ENCODE results near the gene NTRK2. TPM values are rescaled to one million over a fixed set of nuclear protein-coding genes. Genes with fewer than 3 reads are reported as not detected.

Gene NTRK2
- total and polyA plus RNA-seq, 8 donors, result 6.0 to 31.4 (median 14.5) TPM

- no peak for TF ChIP-seq CTCF (IDR thresholded peaks at IDR 0.05)
- intact Hi-C loops (cut with DNase I), result no loop called here
- 59 to 76% methylated on average over 2 of the region's 2 CpGs for WGBS, 2 donors
- H3K36me3 ChIP-seq, result no peaks in the 10 kb centered on the region
- H3K4me3 ChIP-seq, result no peak overlapping the region
- no peaks in the 10 kb centered on the region for H3K9me3 ChIP-seq
- H3K4me1 ChIP-seq, result no peaks in the 10 kb centered on the region
- no peak for ATAC-seq
- H3K27ac ChIP-seq, result no peak overlapping the region
- DNase-seq, result no peak
- no peaks in the 10 kb centered on the region for H3K27me3 ChIP-seq
- FAIRE-seq, result no peak
Measured at GRCh38 chr9:85055506-85056202, 386.1 kb downstream of the NTRK2 start.

GRCh38 chr9:85056203-85056572 lies 386.7 kb downstream of the NTRK2 start:
- Histone ChIP-seq H3K4me1 (no peaks in the 10 kb centered on the region), H3K27ac (no peak overlapping the region), H3K9me3 (no peaks in the 10 kb centered on the region), H3K27me3 (no peaks in the 10 kb centered on the region), H3K36me3 (no peaks in the 10 kb centered on the region), H3K4me3 (no peak overlapping the region)
- no peak for TF ChIP-seq CTCF (IDR thresholded peaks at IDR 0.05)
- intact Hi-C loops (cut with DNase I), result no loop called here
- WGBS, 2 donors, result 79 to 80% methylated on average over 3 of the region's 3 CpGs
- ATAC-seq (no peak), FAIRE-seq (no peak), DNase-seq (no peak)

- Histone ChIP-seq H3K4me3 (no peak overlapping the region), H3K4me1 (no peaks in the 10 kb centered on the region), H3K36me3 (no peaks in the 10 kb centered on the region), H3K9me3 (no peaks in the 10 kb centered on the region), H3K27ac (no peak overlapping the region), H3K27me3 (peaks cover 0 to 2% (median 0%) of the 10 kb centered on the region in 4 donors)
- ATAC-seq, result no peak
- 57 to 73% methylated on average over 1 of the region's 1 CpG for WGBS, 2 donors
- intact Hi-C loops (cut with DNase I), result no loop called here
- TF ChIP-seq CTCF (IDR thresholded peaks at IDR 0.05), result no peak
- FAIRE-seq, result no peak
- DNase-seq, result no peak
Measured at GRCh38 chr9:85061969-85062368, 392.4 kb downstream of the NTRK2 start.

- TF ChIP-seq CTCF (IDR thresholded peaks at IDR 0.05), result no peak
- Histone ChIP-seq H3K27me3 (peaks cover 0 to 2% (median 0%) of the 10 kb centered on the region in 4 donors), H3K4me3 (no peak overlapping the region), H3K36me3 (no peaks in the 10 kb centered on the region), H3K9me3 (no peaks in the 10 kb centered on the region), H3K4me1 (no peaks in the 10 kb centered on the region), H3K27ac (no peak overlapping the region)
- no peak for FAIRE-seq
- intact Hi-C loops (cut with DNase I), result no loop called here
- no peak for DNase-seq
- WGBS, 2 donors, result 71 to 77% methylated on average over 4 of the region's 4 CpGs
- ATAC-seq, result no peak
Measured at GRCh38 chr9:85062385-85063022, 393.0 kb downstream of the NTRK2 start.

GRCh38 chr9:85064811-85065371 lies 395.4 kb downstream of the NTRK2 start:
- H3K4me3 ChIP-seq, result no peak overlapping the region
- DNase-seq, result no peak
- no peak overlapping the region for H3K27ac ChIP-seq
- H3K27me3 ChIP-seq, result peaks cover 0 to 2% (median 0%) of the 10 kb centered on the region in 4 donors
- no peaks in the 10 kb centered on the region for H3K4me1 ChIP-seq
- no peaks in the 10 kb centered on the region for H3K36me3 ChIP-seq
- no peak for FAIRE-seq
- ATAC-seq, result no peak
- H3K9me3 ChIP-seq, result no peaks in the 10 kb centered on the region
- TF ChIP-seq CTCF (IDR thresholded peaks at IDR 0.05), result no peak
- WGBS, 2 donors, result 83 to 91% methylated on average over 1 of the region's 1 CpG
- intact Hi-C loops (cut with DNase I), result no loop called here

Data from pancreas (tissue), 10 donors.